Testis (tissue), 3 donors: ENCODE results near the gene ASPHD1. TPM values are rescaled to one million over a fixed set of nuclear protein-coding genes. Genes with fewer than 3 reads are reported as not detected.

Source experiments
- DNase-seq: peaks from one replicate; pipeline ENCODE4 v3.0.0-alpha.2; 2019
- H3K27ac ChIP-seq, 2 donors: fragments of 200-600 bp; sonication (generic); one replicate each; pipeline ENCODE4 v1.5.1; 2019
- H3K27me3 ChIP-seq: fragments of 200-600 bp; sonication (generic); one replicate; pipeline ENCODE4 v1.5.1; 2019
- H3K36me3 ChIP-seq: fragments of 200-600 bp; sonication (generic); one replicate; pipeline ENCODE4 v1.5.1; 2017; ENCODE audit warnings: low read depth; ENCODE audit errors: missing control alignments
- H3K4me1 ChIP-seq: fragments of 200-600 bp; sonication (generic); one replicate; pipeline ENCODE4 v1.5.1; 2019
- H3K4me3 ChIP-seq, 2 donors: fragments of 200-600 bp; sonication (generic); one replicate each; pipeline ENCODE4 v1.5.1; 2017 to 2019
- H3K9me3 ChIP-seq: fragments of 200-600 bp; sonication (generic); one replicate; pipeline ENCODE4 v1.5.1; 2017
- CTCF ChIP-seq, 3 experiments: fragments of 450-650 bp in 2 of 3; fragments of 200-600 bp in 1 of 3; sonication (generic) in 1 of 3; IDR thresholded peaks; one replicate each; pipeline ENCODE4 v1.5.1; 2016 to 2019; ENCODE audit warnings: antibody characterized with exemption in 3 of 3, mild to moderate bottlenecking in 2 of 3, moderate library complexity in 1 of 3
- POLR2A ChIP-seq: fragments of 450-650 bp; IDR thresholded peaks from one replicate; pipeline ENCODE4 v1.6.1; 2017; ENCODE audit warnings: antibody characterized with exemption, mild to moderate bottlenecking, moderate library complexity
- WGBS, 2 donors: methylation state at CpG; one replicate each; pipeline ENCODE4 v1.1.5; 2018; 5-methylcytosine and 5-hydroxymethylcytosine counted together
- intact Hi-C: fragments of 100-400 bp; cut with DNase I; formaldehyde crosslinking; loops from one replicate; pipeline ENCODE4 v1.15.1; 2023; ENCODE audit warnings: low total_unique reads
- polyA plus RNA-seq: library from polyadenylated mRNA; stranded (reverse); fragments of 350-450 nt; fragmentation: Illumina TruSeq; extraction: RNeasy Lipid Tissue Mini Kit (QIAGEN cat#74804); gene quantifications from one replicate; pipeline ENCODE4 v1.2.3, GENCODE V29; 2014; ENCODE audit warnings: low read depth, low replicate concordance; ENCODE audit not compliant: insufficient read depth
- total RNA-seq, 2 donors: library from RNA; depleted of rRNA; stranded (reverse); fragments of >200 nt; gene quantifications; one replicate each; pipeline ENCODE4 v1.2.3, GENCODE V29; 2016

ASPHD1 gene
- total and polyA plus RNA-seq, 3 donors from 2014 or later, result 6.2 to 13.7 (median 11.1) TPM

DNA sequence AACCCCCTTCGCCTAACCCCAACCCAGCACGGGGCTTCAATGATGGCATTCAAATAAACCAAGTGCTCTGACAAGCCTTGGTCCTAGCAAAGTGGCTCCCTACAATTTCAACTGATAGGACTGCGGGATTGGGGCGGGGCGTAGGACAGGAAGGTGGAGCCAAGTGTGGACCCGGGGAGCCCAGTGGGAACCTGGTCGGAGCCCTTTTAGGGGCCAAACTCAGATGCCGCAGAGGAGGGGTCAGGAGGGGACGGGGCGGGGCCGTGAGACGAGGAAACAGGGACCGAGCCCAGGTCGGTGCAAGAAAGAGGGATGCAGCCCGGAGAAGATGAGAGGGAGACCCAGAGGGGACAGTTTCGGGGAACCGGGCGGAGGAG, 24.1 kb upstream of the ASPHD1 start:
- no peaks in the 10 kb centered on the region for H3K36me3 ChIP-seq
- H3K27ac ChIP-seq, result no peak overlapping the region
- H3K9me3 ChIP-seq, result no peaks in the 10 kb centered on the region
- DNase-seq, result no peak
- intact Hi-C loops, result no loop called here
- no peaks in the 10 kb centered on the region for H3K27me3 ChIP-seq
- TF ChIP-seq CTCF (IDR thresholded peaks at IDR 0.05), result no peak
- TF ChIP-seq POLR2A, result no peak
- 22 to 43% methylated on average over 18 of the region's 18 CpGs for WGBS, 2 donors
- peak overlapping the region; percentile 6 to 44 for H3K4me3 ChIP-seq
- no peaks in the 10 kb centered on the region for H3K4me1 ChIP-seq

- no peaks in the 10 kb centered on the region for H3K27me3 ChIP-seq
- intact Hi-C loops, result no loop called here
- WGBS, 2 donors, result 12 to 16% methylated on average over 21 to 45 of the region's 45 CpGs
Measured at GRCh38 chr16:29876594-29877249, 23.6 kb upstream of the ASPHD1 start.

DNA sequence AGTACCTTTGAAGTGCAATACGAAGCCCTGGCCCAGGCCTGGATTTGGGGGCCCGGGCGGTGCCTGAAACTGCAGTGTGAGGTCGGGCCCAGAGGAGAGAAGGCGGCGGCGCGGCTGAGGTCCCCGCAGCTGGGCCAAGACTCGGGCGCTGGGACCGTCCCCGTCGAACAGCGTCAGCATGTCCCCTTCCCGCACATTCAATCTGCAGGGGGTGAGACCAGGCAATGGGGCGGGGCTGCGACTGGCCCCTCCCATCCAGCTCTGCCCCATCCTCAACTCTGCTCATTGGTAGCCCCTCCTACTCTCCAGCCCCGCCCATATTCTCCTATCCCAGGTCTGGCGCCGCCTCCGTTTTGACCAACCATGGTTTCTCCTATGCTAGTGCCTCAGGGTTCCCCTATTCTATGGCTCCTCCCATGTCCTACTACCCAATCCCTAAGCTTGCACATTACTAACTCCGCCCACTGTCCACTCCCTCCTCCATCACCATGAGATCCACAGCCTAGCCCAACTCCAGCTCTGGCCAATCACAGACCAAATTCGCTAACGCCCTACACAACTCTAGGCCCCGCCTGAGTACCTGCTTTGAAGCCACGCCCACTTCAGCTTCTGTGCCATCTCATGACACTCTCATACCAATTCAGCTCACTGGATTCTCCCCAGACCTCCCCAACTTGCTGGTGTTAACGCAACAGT, 22.9 kb upstream of the ASPHD1 start:
- Histone ChIP-seq H3K27me3 (no peaks in the 10 kb centered on the region), H3K4me1 (no peaks in the 10 kb centered on the region), H3K36me3 (no peaks in the 10 kb centered on the region), H3K27ac (no peak overlapping the region), H3K9me3 (no peaks in the 10 kb centered on the region), H3K4me3 (peak overlapping the region in 1 of 2 donors; percentile 44)
- intact Hi-C loops, result no loop called here
- DNase-seq, result peak; percentile 66
- 21 to 27% methylated on average over 13 to 28 of the region's 28 CpGs for WGBS, 2 donors
- TF ChIP-seq CTCF (IDR thresholded peaks at IDR 0.05) (no peak), POLR2A (no peak)

More at GRCh38 chr16:29876594-29877249, 23.6 kb upstream of the ASPHD1 start:
- H3K9me3 ChIP-seq, result no peaks in the 10 kb centered on the region
- peak overlapping the region; percentile 6 to 44 for H3K4me3 ChIP-seq
- H3K36me3 ChIP-seq, result no peaks in the 10 kb centered on the region
- no peak for DNase-seq
- TF ChIP-seq CTCF (IDR thresholded peaks at IDR 0.05) (no peak), POLR2A (no peak)
- no peaks in the 10 kb centered on the region for H3K4me1 ChIP-seq
- no peak overlapping the region for H3K27ac ChIP-seq

GRCh38 chr16:29878172-29878571, 22.1 kb upstream of the ASPHD1 start:
- 75 to 83% methylated on average over 9 to 14 of the region's 14 CpGs for WGBS, 2 donors
- intact Hi-C loops, result no loop called here
- no peaks in the 10 kb centered on the region for H3K36me3 ChIP-seq
- no peaks in the 10 kb centered on the region for H3K4me1 ChIP-seq
- no peak for DNase-seq
- H3K9me3 ChIP-seq, result no peaks in the 10 kb centered on the region
- H3K4me3 ChIP-seq, result no peak overlapping the region
- TF ChIP-seq CTCF (IDR thresholded peaks at IDR 0.05) (no peak), POLR2A (no peak)
- H3K27ac ChIP-seq, result no peak overlapping the region
- no peaks in the 10 kb centered on the region for H3K27me3 ChIP-seq
